Measurements from ENCODE around the gene TXNRD1. TPM values are rescaled to one million over a fixed set of nuclear protein-coding genes. Genes with fewer than 3 reads are reported as not detected.

Gene TXNRD1
- total and polyA plus RNA-seq, 2 donors (not counting 1 experiment from before 2014, with no cell fraction given): 436 to 1,000 TPM

GRCh38 chr12:104316936-104317335 lies 101.4 kb downstream of the TXNRD1 start:
- no peak overlapping the region for H3K4me2 ChIP-seq (ENCODE audit: extremely low read depth, insufficient read depth, low read length)
- H3K9me3 ChIP-seq (ENCODE audit: control insufficient read depth, insufficient read depth, low read depth, low read length): no peaks in the 10 kb centered on the region
- H2AFZ ChIP-seq (ENCODE audit: low read length): no peak overlapping the region
- H3K27me3 ChIP-seq (ENCODE audit: control insufficient read depth, insufficient read depth, low read length): no peaks in the 10 kb centered on the region
- no peak for DNase-seq (ENCODE audit: low read depth in 2 of 2)
- H3K9ac ChIP-seq (ENCODE audit: insufficient read depth, low read length): no peak overlapping the region
- H3K36me3 ChIP-seq (ENCODE audit: control insufficient read depth, insufficient read depth, low read length): peaks cover 25% of the 10 kb centered on the region
- H4K20me1 ChIP-seq (ENCODE audit: control insufficient read depth, extremely low read depth, insufficient read depth, low read length): no peaks in the 10 kb centered on the region
- no peak overlapping the region for H3K27ac ChIP-seq (ENCODE audit: insufficient read depth, low read length)
- peaks cover 3% of the 10 kb centered on the region for H3K4me1 ChIP-seq (ENCODE audit: control insufficient read depth, extremely low read depth, insufficient read depth, low read length)
- H3K4me3 ChIP-seq (replicated peaks in 1 of 4; ENCODE audit: control extremely low read depth in 1 of 4, insufficient read depth in 1 of 4, low read depth in 3 of 4, low read length in 4 of 4): no peak overlapping the region
- TF ChIP-seq EZH2 (IDR thresholded peaks at IDR 0.05; ENCODE audit: low read length, missing control alignments) (no peak), CTCF (conservative IDR thresholded peaks at IDR 0.05 in 1 of 2, IDR thresholded peaks at IDR 0.05 in 1 of 2; ENCODE audit: low read depth in 1 of 2, low read length in 2 of 2) (no peak)
- H3K79me2 ChIP-seq (ENCODE audit: control insufficient read depth, insufficient read depth, low read length): peaks cover 70% of the 10 kb centered on the region

GRCh38 chr12:104317538-104318210 lies 102.1 kb downstream of the TXNRD1 start:
- no peak overlapping the region for H3K4me3 ChIP-seq (replicated peaks in 1 of 4; ENCODE audit: control extremely low read depth in 1 of 4, insufficient read depth in 1 of 4, low read depth in 3 of 4, low read length in 4 of 4)
- H3K27ac ChIP-seq (ENCODE audit: insufficient read depth, low read length): no peak overlapping the region
- no peak for DNase-seq (ENCODE audit: low read depth in 2 of 2)
- no peak overlapping the region for H3K4me2 ChIP-seq (ENCODE audit: extremely low read depth, insufficient read depth, low read length)
- no peak for TF ChIP-seq EZH2 (IDR thresholded peaks at IDR 0.05; ENCODE audit: low read length, missing control alignments)
- TF ChIP-seq CTCF (conservative IDR thresholded peaks at IDR 0.05 in 1 of 2, IDR thresholded peaks at IDR 0.05 in 1 of 2; ENCODE audit: low read depth in 1 of 2, low read length in 2 of 2): no peak
- no peak overlapping the region for H3K9ac ChIP-seq (ENCODE audit: insufficient read depth, low read length)
- peaks cover 21% of the 10 kb centered on the region for H3K36me3 ChIP-seq (ENCODE audit: control insufficient read depth, insufficient read depth, low read length)
- no peaks in the 10 kb centered on the region for H3K9me3 ChIP-seq (ENCODE audit: control insufficient read depth, insufficient read depth, low read depth, low read length)
- no peaks in the 10 kb centered on the region for H4K20me1 ChIP-seq (ENCODE audit: control insufficient read depth, extremely low read depth, insufficient read depth, low read length)
- H3K4me1 ChIP-seq (ENCODE audit: control insufficient read depth, extremely low read depth, insufficient read depth, low read length): peaks cover 3% of the 10 kb centered on the region
- peaks cover 64% of the 10 kb centered on the region for H3K79me2 ChIP-seq (ENCODE audit: control insufficient read depth, insufficient read depth, low read length)
- no peak overlapping the region for H2AFZ ChIP-seq (ENCODE audit: low read length)
- no peaks in the 10 kb centered on the region for H3K27me3 ChIP-seq (ENCODE audit: control insufficient read depth, insufficient read depth, low read length)

- no peaks in the 10 kb centered on the region for H4K20me1 ChIP-seq (ENCODE audit: control insufficient read depth, extremely low read depth, insufficient read depth, low read length)
- H3K4me3 ChIP-seq (replicated peaks in 1 of 4; ENCODE audit: control extremely low read depth in 1 of 4, insufficient read depth in 1 of 4, low read depth in 3 of 4, low read length in 4 of 4): no peak overlapping the region
- H2AFZ ChIP-seq (ENCODE audit: low read length): no peak overlapping the region
- TF ChIP-seq CTCF (conservative IDR thresholded peaks at IDR 0.05 in 1 of 2, IDR thresholded peaks at IDR 0.05 in 1 of 2; ENCODE audit: low read depth in 1 of 2, low read length in 2 of 2): no peak
- TF ChIP-seq EZH2 (IDR thresholded peaks at IDR 0.05; ENCODE audit: low read length, missing control alignments): no peak
- H3K79me2 ChIP-seq (ENCODE audit: control insufficient read depth, insufficient read depth, low read length): peaks cover 54% of the 10 kb centered on the region
- H3K36me3 ChIP-seq (ENCODE audit: control insufficient read depth, insufficient read depth, low read length): peaks cover 14% of the 10 kb centered on the region
- no peaks in the 10 kb centered on the region for H3K9me3 ChIP-seq (ENCODE audit: control insufficient read depth, insufficient read depth, low read depth, low read length)
- no peaks in the 10 kb centered on the region for H3K27me3 ChIP-seq (ENCODE audit: control insufficient read depth, insufficient read depth, low read length)
- no peak overlapping the region for H3K27ac ChIP-seq (ENCODE audit: insufficient read depth, low read length)
- H3K9ac ChIP-seq (ENCODE audit: insufficient read depth, low read length): no peak overlapping the region
- no peak overlapping the region for H3K4me2 ChIP-seq (ENCODE audit: extremely low read depth, insufficient read depth, low read length)
- peaks cover 3% of the 10 kb centered on the region for H3K4me1 ChIP-seq (ENCODE audit: control insufficient read depth, extremely low read depth, insufficient read depth, low read length)
- DNase-seq (ENCODE audit: low read depth in 2 of 2): no peak
Observed at GRCh38 chr12:104319028-104319427, 103.4 kb downstream of the TXNRD1 start.
